ENCODE measurements around the gene DIS3L2.
"Not testable (repeated sequence)": the region's sequence is repeated elsewhere in the genome, so short reads cannot be mapped to it uniquely, and the experiment has no call there.

Gene DIS3L2

GRCh38 chr2:232310696-232311095, 349.2 kb downstream of the DIS3L2 start:
- H3K4me3 ChIP-seq (replicated peaks; ENCODE audit: low read depth, low read length): no peak overlapping the region
- no peak for DNase-seq (ENCODE audit: low read depth)
- TF ChIP-seq CTCF (IDR thresholded peaks at IDR 0.05; ENCODE audit: low read length, missing control alignments): no peak

GRCh38 chr2:232313645-232314044, 352.1 kb downstream of the DIS3L2 start:
- not testable (repeated sequence) for DNase-seq (ENCODE audit: low read depth); H3K4me3 ChIP-seq (replicated peaks; ENCODE audit: low read depth, low read length)

- no peak overlapping the region for H3K4me3 ChIP-seq (replicated peaks; ENCODE audit: low read depth, low read length)
- peak; percentile 21 for TF ChIP-seq CTCF (IDR thresholded peaks at IDR 0.05; ENCODE audit: low read length, missing control alignments)
- peak; percentile 73 for DNase-seq (ENCODE audit: low read depth)
Observed at GRCh38 chr2:232315049-232315922, 353.8 kb downstream of the DIS3L2 start.

- no peak for TF ChIP-seq CTCF (IDR thresholded peaks at IDR 0.05; ENCODE audit: low read length, missing control alignments)
- no peak for DNase-seq (ENCODE audit: low read depth)
- H3K4me3 ChIP-seq (replicated peaks; ENCODE audit: low read depth, low read length): no peak overlapping the region
Observed at GRCh38 chr2:232315923-232316299, 354.4 kb downstream of the DIS3L2 start.

GRCh38 chr2:232316461-232317330, 355.2 kb downstream of the DIS3L2 start:
- no peak overlapping the region for H3K4me3 ChIP-seq (replicated peaks; ENCODE audit: low read depth, low read length)
- TF ChIP-seq CTCF (IDR thresholded peaks at IDR 0.05; ENCODE audit: low read length, missing control alignments): no peak
- DNase-seq (ENCODE audit: low read depth): no peak

GRCh38 chr2:232318169-232318855, 356.8 kb downstream of the DIS3L2 start:
- TF ChIP-seq CTCF (IDR thresholded peaks at IDR 0.05; ENCODE audit: low read length, missing control alignments): no peak
- no peak overlapping the region for H3K4me3 ChIP-seq (replicated peaks; ENCODE audit: low read depth, low read length)
- DNase-seq (ENCODE audit: low read depth): no peak
